HepG2 (cell line): ENCODE measurements around the gene MCF2L. TPM values are rescaled to one million over a fixed set of nuclear protein-coding genes. Genes with fewer than 3 reads are reported as not detected.
A peak's percentile ranks its signal among the peaks of the same experiment; 100 is the strongest.

ENCODE experiments used
- BCLAF1 ChIP-seq: fragments of 450-650 bp; IDR thresholded peaks from 2 replicates; pipeline ENCODE4 v1.6.1; 2017; ENCODE audit warnings: mild to moderate bottlenecking
- CHD4 ChIP-seq: fragments of 200-600 bp; sonication (generic); IDR thresholded peaks from 2 replicates; pipeline ENCODE4 v1.7.0; 2017; ENCODE audit warnings: mild to moderate bottlenecking, low read length, borderline replicate concordance
- FOXA1 ChIP-seq, 2 experiments: fragments of 450-650 bp in 1 of 2; sonication (generic) in 1 of 2; formaldehyde crosslinking in 1 of 2; IDR thresholded peaks; 2 replicates each; pipeline versions ENCODE4 v1.4.0 to v1.6.1; 2016 to 2020; ENCODE audit warnings: missing genetic modification reagents in 1 of 2
- HDAC6 ChIP-seq: fragments of 200-600 bp; sonication (generic); IDR thresholded peaks from 2 replicates; pipeline ENCODE4 v1.7.0; 2017; ENCODE audit warnings: mild to moderate bottlenecking, antibody characterized with exemption, low read length, low read depth
- HES4 ChIP-seq: sonication (generic); formaldehyde crosslinking; IDR thresholded peaks from 2 replicates; pipeline ENCODE4 v1.9.0; 2021; ENCODE audit warnings: mild to moderate bottlenecking, missing genetic modification reagents, borderline replicate concordance
- HIC2 ChIP-seq: sonication (generic); formaldehyde crosslinking; IDR thresholded peaks from 2 replicates; pipeline ENCODE4 v1.9.0; 2022; ENCODE audit warnings: low read depth, missing genetic modification reagents
- KLF15 ChIP-seq: sonication (generic); formaldehyde crosslinking; IDR thresholded peaks from 2 replicates; pipeline ENCODE4 v1.8.1; 2023; ENCODE audit warnings: borderline replicate concordance, mild to moderate bottlenecking, inconsistent platforms, missing genetic modification reagents, mixed read lengths
- NFIB ChIP-seq: sonication (generic); formaldehyde crosslinking; IDR thresholded peaks from 2 replicates; pipeline ENCODE4 v1.9.0; 2021; ENCODE audit warnings: missing genetic modification reagents, mild to moderate bottlenecking, borderline replicate concordance
- SIX1 ChIP-seq: sonication (generic); formaldehyde crosslinking; IDR thresholded peaks from 2 replicates; pipeline ENCODE4 v1.4.0; 2020; ENCODE audit warnings: missing genetic modification reagents, borderline replicate concordance
- SP5 ChIP-seq: IDR thresholded peaks from 2 replicates; pipeline ENCODE4 v1.6.1; 2016; ENCODE audit warnings: low read depth, borderline replicate concordance
- SUZ12 ChIP-seq: fragments of 150-350 bp; IDR thresholded peaks from 2 replicates; pipeline ENCODE4 v1.6.1; 2014; ENCODE audit warnings: low read depth, low read length
- ZFAT ChIP-seq: sonication (generic); formaldehyde crosslinking; conservative IDR thresholded peaks from 2 replicates; pipeline ENCODE4 v1.8.1; 2023; ENCODE audit warnings: missing genetic modification reagents, inconsistent platforms
- ZNF263 ChIP-seq: sonication (generic); formaldehyde crosslinking; IDR thresholded peaks from 2 replicates; pipeline ENCODE4 v1.4.0; 2020; ENCODE audit warnings: missing genetic modification reagents
- ZNF614 ChIP-seq: IDR thresholded peaks from 2 replicates; pipeline ENCODE4 v1.6.1; 2018; ENCODE audit warnings: missing biosample characterization, missing genetic modification reagents, inconsistent platforms, borderline replicate concordance
- ZNF703 ChIP-seq: sonication (generic); formaldehyde crosslinking; IDR thresholded peaks from 2 replicates; pipeline ENCODE4 v1.5.1; 2020; ENCODE audit warnings: missing genetic modification reagents, mild to moderate bottlenecking, moderate library complexity, borderline replicate concordance
- ZNF709 ChIP-seq: sonication (generic); formaldehyde crosslinking; IDR thresholded peaks from 2 replicates; pipeline ENCODE4 v1.5.0; 2020; ENCODE audit warnings: mild to moderate bottlenecking, missing genetic modification reagents
- ZNF850 ChIP-seq: sonication (generic); formaldehyde crosslinking; conservative IDR thresholded peaks from 2 replicates; pipeline ENCODE4 v1.9.0; 2021; ENCODE audit warnings: mild to moderate bottlenecking, missing genetic modification reagents
- polyA plus RNA-seq, 8 experiments: library from polyadenylated mRNA; depleted of rRNA in 3 of 8; stranded (reverse) in 7 of 8; unstranded in 1 of 8; fragments of >200 nt; fragmentation: Illumina TruSeq in 4 of 8; extraction: Trizol in 4 of 8; gene quantifications; 2 replicates each; pipeline versions ENCODE4 v1.2.1 to v1.2.3, GENCODE V29; 2011 to 2016; ENCODE audit warnings: low read depth in 4 of 8, missing spikeins in 1 of 8, mixed read lengths in 1 of 8; ENCODE audit not compliant: insufficient read depth in 1 of 8
- total RNA-seq, 5 experiments: library from RNA; depleted of rRNA; stranded (reverse); fragments of >200 nt; fragmentation: Illumina TruSeq; extraction: Trizol; gene quantifications; 2 replicates each; pipeline ENCODE4 v1.2.3, GENCODE V29; 2016; ENCODE audit warnings: low read depth in 1 of 5
- TF ChIP-seq, protein P1 (sequence below): sonication (generic); formaldehyde crosslinking; IDR thresholded peaks from 2 replicates; pipeline ENCODE4 v1.4.0; 2020; ENCODE audit warnings: missing genetic modification reagents, borderline replicate concordance
- TF ChIP-seq, protein P2 (sequence below): IDR thresholded peaks from 2 replicates; pipeline ENCODE4 v1.6.1; 2016; ENCODE audit warnings: mild to moderate bottlenecking, missing biosample characterization, missing genetic modification reagents

Gene MCF2L
- total and polyA plus RNA-seq, 2 of the 13 experiments (the other 11 are each of a cell fraction or from before 2014, with no cell fraction given), result 19.4 to 28.4 TPM

- TF ChIP-seq, protein P1, sequence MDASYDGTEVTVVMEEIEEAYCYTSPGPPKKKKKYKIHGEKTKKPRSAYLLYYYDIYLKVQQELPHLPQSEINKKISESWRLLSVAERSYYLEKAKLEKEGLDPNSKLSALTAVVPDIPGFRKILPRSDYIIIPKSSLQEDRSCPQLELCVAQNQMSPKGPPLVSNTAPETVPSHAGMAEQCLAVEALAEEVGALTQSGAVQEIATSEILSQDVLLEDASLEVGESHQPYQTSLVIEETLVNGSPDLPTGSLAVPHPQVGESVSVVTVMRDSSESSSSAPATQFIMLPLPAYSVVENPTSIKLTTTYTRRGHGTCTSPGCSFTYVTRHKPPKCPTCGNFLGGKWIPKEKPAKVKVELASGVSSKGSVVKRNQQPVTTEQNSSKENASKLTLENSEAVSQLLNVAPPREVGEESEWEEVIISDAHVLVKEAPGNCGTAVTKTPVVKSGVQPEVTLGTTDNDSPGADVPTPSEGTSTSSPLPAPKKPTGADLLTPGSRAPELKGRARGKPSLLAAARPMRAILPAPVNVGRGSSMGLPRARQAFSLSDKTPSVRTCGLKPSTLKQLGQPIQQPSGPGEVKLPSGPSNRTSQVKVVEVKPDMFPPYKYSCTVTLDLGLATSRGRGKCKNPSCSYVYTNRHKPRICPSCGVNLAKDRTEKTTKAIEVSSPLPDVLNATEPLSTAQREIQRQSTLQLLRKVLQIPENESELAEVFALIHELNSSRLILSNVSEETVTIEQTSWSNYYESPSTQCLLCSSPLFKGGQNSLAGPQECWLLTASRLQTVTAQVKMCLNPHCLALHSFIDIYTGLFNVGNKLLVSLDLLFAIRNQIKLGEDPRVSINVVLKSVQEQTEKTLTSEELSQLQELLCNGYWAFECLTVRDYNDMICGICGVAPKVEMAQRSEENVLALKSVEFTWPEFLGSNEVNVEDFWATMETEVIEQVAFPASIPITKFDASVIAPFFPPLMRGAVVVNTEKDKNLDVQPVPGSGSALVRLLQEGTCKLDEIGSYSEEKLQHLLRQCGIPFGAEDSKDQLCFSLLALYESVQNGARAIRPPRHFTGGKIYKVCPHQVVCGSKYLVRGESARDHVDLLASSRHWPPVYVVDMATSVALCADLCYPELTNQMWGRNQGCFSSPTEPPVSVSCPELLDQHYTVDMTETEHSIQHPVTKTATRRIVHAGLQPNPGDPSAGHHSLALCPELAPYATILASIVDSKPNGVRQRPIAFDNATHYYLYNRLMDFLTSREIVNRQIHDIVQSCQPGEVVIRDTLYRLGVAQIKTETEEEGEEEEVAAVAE (CRISPR knock-in tag), result peak; percentile 84; the same call in 1 of the 2 replicates
- TF ChIP-seq KLF15 (CRISPR knock-in tag) (peak; percentile 86; the same call in 1 of the 2 replicates), ZNF703 (CRISPR knock-in tag) (no peak), SUZ12 (no peak), SIX1 (CRISPR knock-in tag) (peak; percentile 90), BCLAF1 (no peak), ZNF614 (CRISPR knock-in tag) (peak; percentile 52; the same call in 1 of the 2 replicates), HIC2 (CRISPR knock-in tag) (peak; percentile 32; the same call in 1 of the 2 replicates), ZNF850 (CRISPR knock-in tag) (no peak), HDAC6 (no peak), HES4 (0 out of 2 replicates have a peak, but pooled peaks have one; percentile 46), SP5 (CRISPR knock-in tag) (peak; percentile 98), FOXA1 (IDR thresholded peaks at IDR 0.05) (peak; percentile 60), FOXA1 (CRISPR knock-in tag; IDR thresholded peaks at IDR 0.05) (peak; percentile 93), ZFAT (CRISPR knock-in tag) (no peak), ZNF709 (CRISPR knock-in tag) (no peak; the same call in 1 of the 2 replicates), ZNF263 (CRISPR knock-in tag) (peak; percentile 47; the same call in 1 of the 2 replicates), CHD4 (no peak), NFIB (CRISPR knock-in tag) (no peak)
- TF ChIP-seq, protein P2, sequence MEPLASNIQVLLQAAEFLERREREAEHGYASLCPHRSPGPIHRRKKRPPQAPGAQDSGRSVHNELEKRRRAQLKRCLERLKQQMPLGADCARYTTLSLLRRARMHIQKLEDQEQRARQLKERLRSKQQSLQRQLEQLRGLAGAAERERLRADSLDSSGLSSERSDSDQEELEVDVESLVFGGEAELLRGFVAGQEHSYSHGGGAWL (CRISPR knock-in tag), result no peak
These were observed 170.0 kb downstream of the MCF2L start (continued) for GRCh38 chr13:113138792-113139551.
